T-helper 17 cell (primary cell): Measurements from ENCODE around the gene HOXB4. TPM values are rescaled to one million over a fixed set of nuclear protein-coding genes. Genes with fewer than 3 reads are reported as not detected.

Experiments
- ATAC-seq: fragments of 150-1000 bp; cut with Tn5 transposase; 2 replicates; pipeline ENCODE4 v1.10.0; 2021; ENCODE audit warnings: mild to moderate bottlenecking, moderate library complexity
- DNase-seq, 3 donors: peaks; one replicate each; pipeline versions ENCODE4 v3.0.0 to v3.0.0-alpha.2; 2020 to 2021
- H3K9me3 ChIP-seq: one replicate; pipeline ENCODE4 v1.7.0; 2013; ENCODE audit warnings: low read length, mild to moderate bottlenecking; ENCODE audit not compliant: control insufficient read depth, poor library complexity, severe bottlenecking
- H3K27ac Mint-ChIP-seq: one replicate; pipeline ENCODE4 v1.8.0; 2022; ENCODE audit warnings: mild to moderate bottlenecking, moderate library complexity, mixed read lengths
- H3K27me3 Mint-ChIP-seq: one replicate; pipeline ENCODE4 v1.8.0; 2022; ENCODE audit warnings: mixed read lengths
- H3K36me3 Mint-ChIP-seq: one replicate; pipeline ENCODE4 v1.8.0; 2022; ENCODE audit warnings: low read depth, mixed read lengths
- H3K4me1 Mint-ChIP-seq: one replicate; pipeline ENCODE4 v1.8.0; 2022; ENCODE audit warnings: mild to moderate bottlenecking, mixed read lengths
- H3K4me3 Mint-ChIP-seq: one replicate; pipeline ENCODE4 v1.8.0; 2022; ENCODE audit warnings: mild to moderate bottlenecking, moderate library complexity, mixed read lengths
- total RNA-seq, 4 donors: library from RNA in 2 of 4; stranded (reverse) in 2 of 4; gene quantifications; one replicate each; pipeline ENCODE4 v1.2.3 and lab custom pipeline; 2022 to 2026

HOXB4 gene
- total RNA-seq (1 to 10 TPM in 1 of 2 donors, under 1 TPM in 1; 0.91 to 1.8 TPM), total RNA-seq (lab: John Stamatoyannopoulos, UW) (2.0 to 3.1 reads per million in 2 donors)

- Mint-ChIP-seq H3K27ac (peak within 1 kb of the TSS; percentile 67), H3K27me3 (peaks cover 43% of the 10 kb centered on the region), H3K36me3 (peaks cover 2% of the 10 kb centered on the region), H3K4me3 (peak within 1 kb of the TSS; percentile 95), H3K4me1 (peaks cover 46% of the 10 kb centered on the region)
- ATAC-seq = peak; percentile 86
- no peaks in the 10 kb centered on the region for H3K9me3 ChIP-seq
- DNase-seq = peak in 2 of 3 donors; percentile 56 to 60
Observed at GRCh38 chr17:48577946-48578615, at the start of gene HOXB4. Gene HOXB4 (minus strand): TSS chr17:48578350. CDS start chr17:48578319, 31 bp downstream.

GRCh38 chr17:48627118-48627597 lies 49.0 kb upstream of the HOXB4 start:
- H3K4me3 Mint-ChIP-seq = peak overlapping the region; percentile 91
- peaks cover 17% of the 10 kb centered on the region for H3K4me1 Mint-ChIP-seq
- no peak for ATAC-seq
- H3K36me3 Mint-ChIP-seq = peaks cover 5% of the 10 kb centered on the region
- no peak overlapping the region for H3K27ac Mint-ChIP-seq
- peaks cover 90% of the 10 kb centered on the region for H3K27me3 Mint-ChIP-seq
- H3K9me3 ChIP-seq = no peaks in the 10 kb centered on the region
- no peak for DNase-seq

GRCh38 chr17:48626245-48627117 lies 48.3 kb upstream of the HOXB4 start, which contains the start of gene HOXB9:
Gene HOXB9 (minus strand): TSS chr17:48626358. CDS start chr17:48626269, 89 bp downstream.
- DNase-seq = no peak
- Mint-ChIP-seq H3K27me3 (peaks cover 91% of the 10 kb centered on the region), H3K4me3 (peak within 1 kb of the TSS; percentile 91), H3K36me3 (peaks cover 7% of the 10 kb centered on the region), H3K4me1 (peaks cover 17% of the 10 kb centered on the region), H3K27ac (no peak within 1 kb of the TSS)
- peak; percentile 54 for ATAC-seq
- H3K9me3 ChIP-seq = no peaks in the 10 kb centered on the region

- H3K4me1 Mint-ChIP-seq = peaks cover 17% of the 10 kb centered on the region
- peak overlapping the region; percentile 91 for H3K4me3 Mint-ChIP-seq
- DNase-seq = peak in 2 of 3 donors; percentile 27 to 36
Observed at GRCh38 chr17:48625495-48626244, 47.5 kb upstream of the HOXB4 start.

GRCh38 chr17:48624544-48625494 lies 46.7 kb upstream of the HOXB4 start:
- H3K4me3 Mint-ChIP-seq = peak overlapping the region; percentile 91
- peaks cover 91% of the 10 kb centered on the region for H3K27me3 Mint-ChIP-seq
- ATAC-seq = peak; percentile 48

More at GRCh38 chr17:48625495-48626244, 47.5 kb upstream of the HOXB4 start:
- H3K9me3 ChIP-seq = no peaks in the 10 kb centered on the region
- Mint-ChIP-seq H3K27ac (no peak overlapping the region), H3K36me3 (peaks cover 9% of the 10 kb centered on the region), H3K27me3 (peaks cover 91% of the 10 kb centered on the region)
- ATAC-seq = peak; percentile 72

GRCh38 chr17:48624118-48624517 lies 46.0 kb upstream of the HOXB4 start:
- no peak for DNase-seq
- no peak for ATAC-seq

More at GRCh38 chr17:48624544-48625494, 46.7 kb upstream of the HOXB4 start:
- H3K27ac Mint-ChIP-seq = no peak overlapping the region
- peaks cover 8% of the 10 kb centered on the region for H3K36me3 Mint-ChIP-seq
- H3K4me1 Mint-ChIP-seq = peaks cover 17% of the 10 kb centered on the region
- DNase-seq = peak in 1 of 3 donors; percentile 33
- no peaks in the 10 kb centered on the region for H3K9me3 ChIP-seq

GRCh38 chr17:48623583-48623982 lies 45.4 kb upstream of the HOXB4 start:
- no peaks in the 10 kb centered on the region for H3K9me3 ChIP-seq
- H3K36me3 Mint-ChIP-seq = peaks cover 8% of the 10 kb centered on the region
- DNase-seq = no peak
- ATAC-seq = no peak
- H3K4me1 Mint-ChIP-seq = peaks cover 25% of the 10 kb centered on the region
- H3K27me3 Mint-ChIP-seq = peaks cover 91% of the 10 kb centered on the region
- H3K27ac Mint-ChIP-seq = no peak overlapping the region
- H3K4me3 Mint-ChIP-seq = no peak overlapping the region

More at GRCh38 chr17:48624118-48624517, 46.0 kb upstream of the HOXB4 start:
- H3K27ac Mint-ChIP-seq = no peak overlapping the region
- peaks cover 21% of the 10 kb centered on the region for H3K4me1 Mint-ChIP-seq
- H3K27me3 Mint-ChIP-seq = peaks cover 91% of the 10 kb centered on the region
- no peaks in the 10 kb centered on the region for H3K9me3 ChIP-seq
- H3K36me3 Mint-ChIP-seq = peaks cover 8% of the 10 kb centered on the region
- H3K4me3 Mint-ChIP-seq = peak overlapping the region; percentile 71

- ATAC-seq (no peak), DNase-seq (no peak)
- Mint-ChIP-seq H3K27ac (no peak overlapping the region), H3K36me3 (peaks cover 8% of the 10 kb centered on the region), H3K4me1 (peaks cover 30% of the 10 kb centered on the region), H3K4me3 (no peak overlapping the region), H3K27me3 (peaks cover 90% of the 10 kb centered on the region)
- no peaks in the 10 kb centered on the region for H3K9me3 ChIP-seq
Observed at GRCh38 chr17:48622857-48623256, 44.7 kb upstream of the HOXB4 start.

- no peak for DNase-seq
- ATAC-seq = no peak
- Mint-ChIP-seq H3K36me3 (peaks cover 12% of the 10 kb centered on the region), H3K27ac (no peak overlapping the region), H3K27me3 (peaks cover 90% of the 10 kb centered on the region), H3K4me3 (no peak overlapping the region), H3K4me1 (peaks cover 35% of the 10 kb centered on the region)
- H3K9me3 ChIP-seq = no peaks in the 10 kb centered on the region
Observed at GRCh38 chr17:48621410-48622392, 43.6 kb upstream of the HOXB4 start.

- ATAC-seq (no peak), DNase-seq (no peak)
- Mint-ChIP-seq H3K4me3 (no peak overlapping the region), H3K36me3 (peaks cover 11% of the 10 kb centered on the region), H3K27me3 (peaks cover 92% of the 10 kb centered on the region), H3K27ac (no peak overlapping the region), H3K4me1 (peaks cover 30% of the 10 kb centered on the region)
- no peaks in the 10 kb centered on the region for H3K9me3 ChIP-seq
Observed at GRCh38 chr17:48620461-48621139, 42.5 kb upstream of the HOXB4 start.
